H1 (cell line): ENCODE measurements around the gene ZNF831.

Source experiments
- CTCF ChIP-seq, 3 experiments: IDR thresholded peaks; 1 replicate in 2 of 3; 2 replicates in 1 of 3; pipeline versions ENCODE4 v1.5.1 to v1.6.1; 2011; ENCODE audit warnings: low read length in 3 of 3, mild to moderate bottlenecking in 3 of 3, inconsistent platforms in 2 of 3, low read depth in 1 of 3, moderate library complexity in 1 of 3; ENCODE audit not compliant: insufficient read depth in 1 of 3; ENCODE audit errors: control extremely low read depth in 1 of 3
- EP300 ChIP-seq, 2 experiments: IDR thresholded peaks; 1 replicate in 1 of 2; 2 replicates in 1 of 2; pipeline ENCODE4 v1.6.1; 2011 to 2012; ENCODE audit warnings: low read depth in 2 of 2, low read length in 2 of 2, mild to moderate bottlenecking in 2 of 2, borderline replicate concordance in 1 of 2, inconsistent platforms in 1 of 2, moderate library complexity in 1 of 2
- GTF2F1 ChIP-seq: IDR thresholded peaks from 2 replicates; pipeline ENCODE4 v1.6.1; 2012; ENCODE audit warnings: low read depth, low read length, improper control_type of control experiment, borderline replicate concordance
- KDM1A ChIP-seq: fragments of 200-600, 300-600 bp; sonication (generic); IDR thresholded peaks from 2 replicates; pipeline ENCODE4 v1.7.1; 2016; ENCODE audit warnings: mild to moderate bottlenecking, low read length, borderline replicate concordance
- MAFK ChIP-seq: IDR thresholded peaks from 2 replicates; pipeline ENCODE4 v1.6.1; 2012; ENCODE audit warnings: low read depth, mild to moderate bottlenecking, improper control_type of control experiment, low read length
- PHF8 ChIP-seq: fragments of 200-600 bp; sonication (generic); conservative IDR thresholded peaks from 2 replicates; pipeline ENCODE4 v1.7.1; 2012; ENCODE audit warnings: low read depth, mild to moderate bottlenecking, inconsistent platforms, low read length, moderate library complexity
- POLR2AphosphoS5 ChIP-seq: IDR thresholded peaks from 2 replicates; pipeline ENCODE4 v1.6.1; 2011; ENCODE audit warnings: low read depth, low read length
- RAD21 ChIP-seq, 2 experiments: IDR thresholded peaks in 1 of 2; conservative IDR thresholded peaks in 1 of 2; 2 replicates each; pipeline ENCODE4 v1.6.1; 2011; ENCODE audit warnings: low read depth in 2 of 2, low read length in 2 of 2, improper control_type of control experiment in 1 of 2, inconsistent platforms in 1 of 2, mild to moderate bottlenecking in 1 of 2, moderate library complexity in 1 of 2
- RFX5 ChIP-seq: IDR thresholded peaks from 2 replicates; pipeline ENCODE4 v1.6.1; 2011; ENCODE audit warnings: low read depth, low read length, improper control_type of control experiment, borderline replicate concordance
- RNF2 ChIP-seq: fragments of 200-900, 300-1000 bp; sonication (generic); IDR thresholded peaks from 2 replicates; pipeline ENCODE4 v1.7.1; 2016; ENCODE audit warnings: borderline replicate concordance, low read depth, mild to moderate bottlenecking, antibody characterized with exemption, low read length; ENCODE audit not compliant: poor library complexity, severe bottlenecking; ENCODE audit errors: missing control alignments
- SRF ChIP-seq: IDR thresholded peaks from 2 replicates; pipeline ENCODE4 v1.6.1; 2011; ENCODE audit warnings: mild to moderate bottlenecking, low read depth, low read length, moderate library complexity
- TBP ChIP-seq: IDR thresholded peaks from 2 replicates; pipeline ENCODE4 v1.6.1; 2011; ENCODE audit warnings: low read depth, low read length, improper control_type of control experiment
- TCF12 ChIP-seq: IDR thresholded peaks from 2 replicates; pipeline ENCODE4 v1.6.1; 2011; ENCODE audit warnings: low read depth, mild to moderate bottlenecking, low read length

- TF ChIP-seq CTCF (IDR thresholded peaks at IDR 0.05; ENCODE audit: control extremely low read depth in 1 of 3, insufficient read depth in 1 of 3, low read depth in 1 of 3, low read length in 3 of 3) = no peak
- no peak for TF ChIP-seq TBP
- no peak for TF ChIP-seq EP300 (IDR thresholded peaks at IDR 0.05; ENCODE audit: borderline replicate concordance in 1 of 2, low read depth in 2 of 2, low read length in 2 of 2)
- TF ChIP-seq RFX5 = no peak
- TF ChIP-seq SRF = no peak
- no peak for TF ChIP-seq KDM1A
- TF ChIP-seq MAFK = no peak
- no peak for TF ChIP-seq GTF2F1
- no peak for TF ChIP-seq RNF2
- TF ChIP-seq TCF12 = no peak
- TF ChIP-seq RAD21 (IDR thresholded peaks at IDR 0.05 in 1 of 2, conservative IDR thresholded peaks at IDR 0.05 in 1 of 2; ENCODE audit: low read depth in 2 of 2, low read length in 2 of 2) = no peak
- TF ChIP-seq PHF8 = no peak
- TF ChIP-seq POLR2AphosphoS5 = no peak
Measured at GRCh38 chr20:59224236-59224635, 60.6 kb downstream of the ZNF831 start.
